Neuronal stem cell (in vitro differentiated cells): ENCODE results near the gene GPR119.

Source experiments
- DNase-seq: peaks from one replicate; pipeline ENCODE4 v3.0.0-alpha.2; 2013; ENCODE audit warnings: low spot score
- H2AFZ ChIP-seq: one replicate; pipeline ENCODE4 v1.6.1; 2013; ENCODE audit warnings: mild to moderate bottlenecking, low read length, inconsistent platforms
- H2AK5ac ChIP-seq: 2 replicates; pipeline ENCODE4 v1.6.1; 2013; ENCODE audit warnings: low read depth, mild to moderate bottlenecking, inconsistent platforms, low read length, moderate library complexity, mixed read lengths
- H2BK120ac ChIP-seq: 2 replicates; pipeline ENCODE4 v1.6.1; 2013; ENCODE audit warnings: low read depth, mild to moderate bottlenecking, inconsistent platforms, low read length, moderate library complexity, mixed read lengths
- H2BK12ac ChIP-seq: one replicate; pipeline ENCODE4 v1.6.1; 2013; ENCODE audit warnings: low read length, inconsistent platforms
- H2BK15ac ChIP-seq: 2 replicates; pipeline ENCODE4 v1.6.1; 2013; ENCODE audit warnings: mild to moderate bottlenecking, low read length, inconsistent platforms, mixed read lengths
- H2BK5ac ChIP-seq: one replicate; pipeline ENCODE4 v1.6.1; 2013; ENCODE audit warnings: inconsistent platforms, mild to moderate bottlenecking, low read length, moderate library complexity
- H3K14ac ChIP-seq: one replicate; pipeline ENCODE4 v1.6.1; 2013; ENCODE audit warnings: low read length, inconsistent platforms
- H3K18ac ChIP-seq: 2 replicates; pipeline ENCODE4 v1.6.1; 2013; ENCODE audit warnings: low read length, inconsistent platforms
- H3K23ac ChIP-seq: 2 replicates; pipeline ENCODE4 v1.6.1; 2013; ENCODE audit warnings: low read depth, mild to moderate bottlenecking, mixed read lengths, low read length, inconsistent platforms; ENCODE audit not compliant: poor library complexity
- H3K27ac ChIP-seq: replicated peaks from 3 replicates; pipeline ENCODE4 v1.5.1; 2013; ENCODE audit warnings: low read length, inconsistent platforms
- H3K27me3 ChIP-seq, 3 experiments: 2 replicates each; pipeline ENCODE4 v1.6.1; 2013; ENCODE audit warnings: low read length in 3 of 3, mild to moderate bottlenecking in 2 of 3, inconsistent platforms in 1 of 3, low read depth in 1 of 3, mixed read lengths in 1 of 3, moderate library complexity in 1 of 3; ENCODE audit not compliant: control insufficient read depth in 3 of 3, insufficient read depth in 3 of 3
- H3K36me3 ChIP-seq, 2 donors: replicated peaks in 1 of 2; 2 replicates each; pipeline ENCODE4 v1.6.1; 2013; ENCODE audit warnings: low read length in 2 of 2; ENCODE audit not compliant: control insufficient read depth in 2 of 2, insufficient read depth in 2 of 2
- H3K4ac ChIP-seq: 2 replicates; pipeline ENCODE4 v1.6.1; 2013; ENCODE audit warnings: inconsistent platforms, mild to moderate bottlenecking, low read length, moderate library complexity
- H3K4me1 ChIP-seq, 2 donors: 1 replicate in 1 of 2; 2 replicates in 1 of 2; pipeline ENCODE4 v1.6.1; 2013; ENCODE audit warnings: low read length in 2 of 2, low read depth in 1 of 2; ENCODE audit not compliant: control insufficient read depth in 2 of 2, insufficient read depth in 1 of 2
- H3K4me2 ChIP-seq: one replicate; pipeline ENCODE4 v1.6.1; 2013; ENCODE audit warnings: mild to moderate bottlenecking, low read length, inconsistent platforms; ENCODE audit not compliant: insufficient read depth, poor library complexity, severe bottlenecking
- H3K4me3 ChIP-seq, 2 donors: 2 replicates each; pipeline ENCODE4 v1.5.1; 2013; ENCODE audit warnings: low read length in 2 of 2, mild to moderate bottlenecking in 2 of 2, inconsistent platforms in 1 of 2, moderate library complexity in 1 of 2
- H3K79me1 ChIP-seq: one replicate; pipeline ENCODE4 v1.6.1; 2013; ENCODE audit warnings: low read depth, mild to moderate bottlenecking, inconsistent platforms, low read length, moderate library complexity
- H3K9ac ChIP-seq: one replicate; pipeline ENCODE4 v1.6.1; 2013; ENCODE audit warnings: mild to moderate bottlenecking, low read depth, low read length, inconsistent platforms; ENCODE audit not compliant: poor library complexity
- H3K9me3 ChIP-seq, 2 donors: replicated peaks in 1 of 2; 2 replicates each; pipeline versions ENCODE3 to v1.6.1; 2013; ENCODE audit warnings: low read length in 2 of 2, mild to moderate bottlenecking in 2 of 2, inconsistent platforms in 1 of 2, low read depth in 1 of 2, mixed read lengths in 1 of 2, moderate library complexity in 1 of 2; ENCODE audit not compliant: control insufficient read depth in 2 of 2, insufficient read depth in 1 of 2
- H4K8ac ChIP-seq: one replicate; pipeline ENCODE4 v1.6.1; 2013; ENCODE audit warnings: low read depth, mild to moderate bottlenecking, inconsistent platforms, low read length, moderate library complexity
- H4K91ac ChIP-seq: one replicate; pipeline ENCODE4 v1.6.1; 2013; ENCODE audit warnings: low read length, low read depth, mild to moderate bottlenecking, inconsistent platforms; ENCODE audit not compliant: poor library complexity
- WGBS, 2 donors: extraction: QIAGEN DNeasy Blood & Tissue Kit; methylation state at CpG; one replicate each; pipeline ENCODE4 v1.1.7; 2013; ENCODE audit warnings: missing lambda C conversion rate in 2 of 2, mixed read lengths in 1 of 2; ENCODE audit not compliant: insufficient read length in 2 of 2, insufficient replicate concordance in 1 of 2; ENCODE audit errors: extremely low coverage in 2 of 2; 5-methylcytosine and 5-hydroxymethylcytosine counted together

GPR119 gene

DNA sequence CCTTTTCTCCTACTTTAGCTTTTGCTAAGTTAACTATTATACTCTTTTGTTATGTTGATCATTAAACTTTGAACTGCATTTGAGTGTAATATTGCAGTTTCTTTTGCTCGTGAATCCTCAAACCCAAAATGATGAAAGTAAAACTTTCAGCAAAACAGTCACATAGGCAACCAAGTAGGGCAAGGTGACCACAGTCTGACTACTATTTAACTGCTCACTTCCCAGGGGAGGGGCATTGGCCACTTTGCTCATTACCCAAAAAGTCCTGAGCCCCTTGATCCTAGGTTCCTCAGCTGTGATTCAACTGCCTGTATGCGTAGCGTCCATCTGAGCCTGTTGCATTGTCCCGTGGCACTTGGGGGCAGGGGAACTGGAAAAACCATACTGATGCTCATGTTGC, 33.3 kb upstream of the GPR119 start:
- no peak overlapping the region for H2BK15ac ChIP-seq
- H3K18ac ChIP-seq: no peak overlapping the region

DNA sequence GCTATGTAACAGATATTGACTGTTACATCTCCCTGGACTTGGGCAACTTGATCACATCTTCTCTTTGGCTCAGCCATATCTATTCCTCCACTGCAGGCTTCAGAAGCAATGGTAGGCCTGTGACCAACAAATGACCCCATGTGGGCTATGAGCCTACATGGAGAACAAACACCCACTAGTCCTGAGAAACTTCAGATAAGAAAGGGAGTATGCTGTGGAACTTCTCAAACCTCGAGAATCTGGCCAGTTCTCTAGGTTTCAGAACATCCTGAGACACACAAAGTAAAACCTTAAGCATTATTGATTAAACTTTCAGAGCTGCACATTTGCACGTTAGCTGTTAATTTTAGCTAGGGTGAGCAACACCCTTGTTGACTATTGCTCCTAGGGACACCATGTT, 32.6 kb upstream of the GPR119 start:
- H3K4me2 ChIP-seq: no peak overlapping the region
- whole genome bisulfite sequencing, 2 donors: no CpG with 5 or more reads among the region's 2 CpGs

More for the DNA sequence above, 33.3 kb upstream of the GPR119 start:
- H3K4me1 ChIP-seq: no peaks in the 10 kb centered on the region
- no peak overlapping the region for H3K14ac ChIP-seq
- no peaks in the 10 kb centered on the region for H3K9me3 ChIP-seq
- no peak overlapping the region for H2BK120ac ChIP-seq
- H2AFZ ChIP-seq: no peak overlapping the region
- no peak overlapping the region for H2AK5ac ChIP-seq
- H2BK12ac ChIP-seq: no peak overlapping the region
- no peak overlapping the region for H3K9ac ChIP-seq
- peaks cover 2 to 6% of the 10 kb centered on the region in 2 donors for H3K36me3 ChIP-seq
- H3K23ac ChIP-seq: no peak overlapping the region
- H3K4me3 ChIP-seq: no peak overlapping the region
- no peak for DNase-seq
- WGBS, 2 donors: no CpG with 5 or more reads among the region's 4 CpGs
- H2BK5ac ChIP-seq: no peak overlapping the region
- H3K79me1 ChIP-seq: no peaks in the 10 kb centered on the region
- peaks cover 0 to 7% (median 0%) of the 10 kb centered on the region in 3 experiments for H3K27me3 ChIP-seq
- H4K8ac ChIP-seq: no peak overlapping the region
- no peak overlapping the region for H3K4ac ChIP-seq
- no peak overlapping the region for H3K4me2 ChIP-seq
- H4K91ac ChIP-seq: no peak overlapping the region
- H3K27ac ChIP-seq: no peak overlapping the region

DNA sequence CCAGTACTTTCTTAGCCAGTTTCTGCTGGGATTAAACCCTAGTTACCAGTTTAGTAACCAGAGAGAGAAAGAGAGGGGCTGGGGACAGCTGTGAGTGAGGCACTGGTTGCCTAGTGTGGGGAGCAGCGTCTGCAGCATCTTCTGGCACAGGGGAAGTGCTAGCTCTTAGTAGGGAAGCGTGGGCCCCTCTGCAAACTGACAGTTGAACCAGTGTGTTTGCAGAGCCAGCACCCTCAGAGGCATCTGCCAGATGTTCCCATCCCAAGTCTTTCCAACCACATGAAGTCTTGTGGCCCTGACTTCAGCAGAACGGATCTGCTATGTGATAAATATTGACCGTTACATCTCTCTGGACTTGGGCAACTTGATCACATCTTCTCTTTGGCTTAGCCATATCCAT, 31.3 kb upstream of the GPR119 start:
- Histone ChIP-seq H3K23ac (no peak overlapping the region), H3K4ac (no peak overlapping the region), H3K9ac (no peak overlapping the region), H4K8ac (no peak overlapping the region), H2BK12ac (no peak overlapping the region), H3K9me3 (no peaks in the 10 kb centered on the region), H2AK5ac (no peak overlapping the region), H2BK120ac (no peak overlapping the region), H3K36me3 (peaks cover 2 to 18% of the 10 kb centered on the region in 2 donors), H4K91ac (no peak overlapping the region), H2AFZ (no peak overlapping the region), H3K79me1 (no peaks in the 10 kb centered on the region), H3K4me1 (no peaks in the 10 kb centered on the region), H3K4me3 (no peak overlapping the region), H3K27ac (no peak overlapping the region), H3K14ac (no peak overlapping the region), H3K18ac (no peak overlapping the region), H3K27me3 (peaks cover 0 to 3% (median 0%) of the 10 kb centered on the region in 3 experiments), H2BK5ac (no peak overlapping the region), H2BK15ac (no peak overlapping the region), H3K4me2 (no peak overlapping the region)
- no CpG with 5 or more reads among the region's 4 CpGs for WGBS, 2 donors
- DNase-seq: no peak

More for the DNA sequence above, 32.6 kb upstream of the GPR119 start:
- H3K23ac ChIP-seq: no peak overlapping the region
- no peak overlapping the region for H3K18ac ChIP-seq
- H3K9me3 ChIP-seq: no peaks in the 10 kb centered on the region
- H4K8ac ChIP-seq: no peak overlapping the region
- H2BK5ac ChIP-seq: no peak overlapping the region
- no peak overlapping the region for H2BK15ac ChIP-seq
- no peak overlapping the region for H2AK5ac ChIP-seq
- H3K27me3 ChIP-seq: peaks cover 0 to 3% (median 0%) of the 10 kb centered on the region in 3 experiments
- H3K4ac ChIP-seq: no peak overlapping the region
- H3K4me1 ChIP-seq: no peaks in the 10 kb centered on the region
- DNase-seq: no peak
- no peak overlapping the region for H3K4me3 ChIP-seq
- no peak overlapping the region for H3K14ac ChIP-seq
- no peak overlapping the region for H2AFZ ChIP-seq
- no peaks in the 10 kb centered on the region for H3K79me1 ChIP-seq
- H2BK120ac ChIP-seq: no peak overlapping the region
- H3K27ac ChIP-seq: no peak overlapping the region
- H3K36me3 ChIP-seq: peaks cover 2 to 10% of the 10 kb centered on the region in 2 donors
- H4K91ac ChIP-seq: no peak overlapping the region
- no peak overlapping the region for H2BK12ac ChIP-seq
- H3K9ac ChIP-seq: no peak overlapping the region

DNA sequence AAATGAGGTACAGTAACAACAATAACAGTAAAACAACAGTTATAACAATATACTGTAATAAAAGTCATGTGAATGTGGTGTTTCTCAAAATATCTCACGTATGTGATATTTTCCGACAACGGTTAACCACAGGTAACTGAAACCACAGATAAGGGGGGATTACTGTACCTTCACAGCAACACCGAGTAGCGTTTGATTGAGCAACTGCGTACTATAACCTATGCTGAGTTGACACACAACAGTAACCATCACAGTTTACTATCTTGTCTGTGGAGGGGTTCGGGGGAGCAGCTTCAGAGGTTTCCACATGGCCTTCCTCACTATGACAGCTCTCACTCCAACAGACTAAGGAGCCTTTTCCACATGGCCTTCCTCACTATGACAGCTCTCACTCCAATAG, 29.7 kb upstream of the GPR119 start:
- no peak overlapping the region for H3K4me3 ChIP-seq
- no peak overlapping the region for H2BK5ac ChIP-seq
- no peak overlapping the region for H3K4me2 ChIP-seq
- no peak overlapping the region for H2AFZ ChIP-seq
- H3K23ac ChIP-seq: no peak overlapping the region
- no peak overlapping the region for H3K9ac ChIP-seq
- H3K4me1 ChIP-seq: no peaks in the 10 kb centered on the region
- no CpG with 5 or more reads among the region's 7 CpGs for WGBS, 2 donors
- H2BK15ac ChIP-seq: no peak overlapping the region
- H3K79me1 ChIP-seq: no peaks in the 10 kb centered on the region
- H4K8ac ChIP-seq: no peak overlapping the region
- no peak overlapping the region for H3K18ac ChIP-seq
- H3K14ac ChIP-seq: no peak overlapping the region
- H3K36me3 ChIP-seq: peaks cover 2 to 29% of the 10 kb centered on the region in 2 donors
- no peak overlapping the region for H2BK12ac ChIP-seq
- H3K9me3 ChIP-seq: no peaks in the 10 kb centered on the region
- no peak overlapping the region for H4K91ac ChIP-seq
- H3K4ac ChIP-seq: no peak overlapping the region
- no peak overlapping the region for H3K27ac ChIP-seq
- no peak for DNase-seq
- no peak overlapping the region for H2AK5ac ChIP-seq
- no peak overlapping the region for H2BK120ac ChIP-seq
- H3K27me3 ChIP-seq: peaks cover 0 to 3% (median 0%) of the 10 kb centered on the region in 3 experiments
